Testis (tissue), 3 donors: ENCODE measurements around the gene C1QTNF5. TPM values are rescaled to one million over a fixed set of nuclear protein-coding genes. Genes with fewer than 3 reads are reported as not detected.

Experiments
- DNase-seq: peaks from one replicate; pipeline ENCODE4 v3.0.0-alpha.2; 2019
- H3K27ac ChIP-seq, 2 donors: fragments of 200-600 bp; sonication (generic); one replicate each; pipeline ENCODE4 v1.5.1; 2019
- H3K27me3 ChIP-seq: fragments of 200-600 bp; sonication (generic); one replicate; pipeline ENCODE4 v1.5.1; 2019
- H3K36me3 ChIP-seq: fragments of 200-600 bp; sonication (generic); one replicate; pipeline ENCODE4 v1.5.1; 2017; ENCODE audit warnings: low read depth; ENCODE audit errors: missing control alignments
- H3K4me1 ChIP-seq: fragments of 200-600 bp; sonication (generic); one replicate; pipeline ENCODE4 v1.5.1; 2019
- H3K4me3 ChIP-seq, 2 donors: fragments of 200-600 bp; sonication (generic); one replicate each; pipeline ENCODE4 v1.5.1; 2017 to 2019
- H3K9me3 ChIP-seq: fragments of 200-600 bp; sonication (generic); one replicate; pipeline ENCODE4 v1.5.1; 2017
- POLR2A ChIP-seq: fragments of 450-650 bp; IDR thresholded peaks from one replicate; pipeline ENCODE4 v1.6.1; 2017; ENCODE audit warnings: antibody characterized with exemption, mild to moderate bottlenecking, moderate library complexity
- WGBS, 2 donors: methylation state at CpG; one replicate each; pipeline ENCODE4 v1.1.5; 2018; 5-methylcytosine and 5-hydroxymethylcytosine counted together
- intact Hi-C: fragments of 100-400 bp; cut with DNase I; formaldehyde crosslinking; loops from one replicate; pipeline ENCODE4 v1.15.1; 2023; ENCODE audit warnings: low total_unique reads
- polyA plus RNA-seq: library from polyadenylated mRNA; stranded (reverse); fragments of 350-450 nt; fragmentation: Illumina TruSeq; extraction: RNeasy Lipid Tissue Mini Kit (QIAGEN cat#74804); gene quantifications from one replicate; pipeline ENCODE4 v1.2.3, GENCODE V29; 2014; ENCODE audit warnings: low read depth, low replicate concordance; ENCODE audit not compliant: insufficient read depth
- total RNA-seq, 2 donors: library from RNA; depleted of rRNA; stranded (reverse); fragments of >200 nt; gene quantifications; one replicate each; pipeline ENCODE4 v1.2.3, GENCODE V29; 2016
- TF ChIP-seq, protein P1 (sequence below), 3 experiments: fragments of 450-650 bp in 2 of 3; fragments of 200-600 bp in 1 of 3; sonication (generic) in 1 of 3; IDR thresholded peaks; one replicate each; pipeline ENCODE4 v1.5.1; 2016 to 2019; ENCODE audit warnings: antibody characterized with exemption in 3 of 3, mild to moderate bottlenecking in 2 of 3, moderate library complexity in 1 of 3

C1QTNF5 gene
- total and polyA plus RNA-seq, 3 donors from 2014 or later = 4.7 to 12.6 (median 5.3) TPM

DNA sequence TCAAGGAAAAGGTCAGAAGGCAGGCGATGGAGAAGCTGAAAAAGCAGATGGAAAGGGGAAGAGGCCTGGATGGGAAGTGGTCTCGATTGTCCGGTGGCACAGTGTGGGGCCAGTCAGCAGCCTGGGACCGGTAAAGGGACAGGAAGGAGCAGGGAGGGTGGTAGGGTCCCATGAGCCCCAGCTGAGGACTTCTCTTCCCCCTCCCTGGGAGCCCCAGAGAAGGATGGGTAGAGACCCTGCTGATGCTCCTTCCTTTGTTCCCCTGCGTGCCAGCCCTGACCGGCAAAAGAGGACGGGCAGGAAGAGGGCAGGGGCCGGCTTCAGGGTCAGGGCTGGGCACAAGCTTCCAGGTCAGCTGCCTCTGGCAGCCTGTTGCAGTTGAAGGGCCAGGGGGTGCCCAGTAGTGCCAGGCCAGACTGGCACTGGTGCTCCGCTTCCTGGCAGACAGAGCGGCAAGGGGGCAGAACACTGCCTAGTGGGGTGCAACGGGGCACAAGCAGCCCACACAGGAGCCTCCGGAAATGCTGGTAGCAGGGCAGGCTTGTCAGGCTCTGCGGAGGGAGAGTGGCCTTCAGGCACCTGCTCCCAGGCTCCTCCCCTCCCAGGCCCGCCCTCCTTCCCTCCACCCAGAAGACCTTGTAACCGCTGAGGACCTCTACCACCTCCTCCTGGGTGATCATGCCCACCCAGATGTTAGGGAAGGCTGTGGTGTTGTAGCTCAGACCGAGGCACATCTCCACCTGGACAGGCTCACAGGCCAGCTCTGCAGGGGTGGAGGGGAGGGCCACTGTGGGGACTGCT, 739 bp upstream of the C1QTNF5 start:
- Histone ChIP-seq H3K36me3 (no peaks in the 10 kb centered on the region), H3K27ac (no peak overlapping the region), H3K4me3 (no peak overlapping the region), H3K27me3 (no peaks in the 10 kb centered on the region), H3K9me3 (no peaks in the 10 kb centered on the region), H3K4me1 (peaks cover 25% of the 10 kb centered on the region)
- no peak for DNase-seq
- WGBS, 2 donors = 47 to 65% methylated on average over 11 to 15 of the region's 16 CpGs
- intact Hi-C loops = no loop called here
- TF ChIP-seq POLR2A = no peak
- TF ChIP-seq, protein P1, sequence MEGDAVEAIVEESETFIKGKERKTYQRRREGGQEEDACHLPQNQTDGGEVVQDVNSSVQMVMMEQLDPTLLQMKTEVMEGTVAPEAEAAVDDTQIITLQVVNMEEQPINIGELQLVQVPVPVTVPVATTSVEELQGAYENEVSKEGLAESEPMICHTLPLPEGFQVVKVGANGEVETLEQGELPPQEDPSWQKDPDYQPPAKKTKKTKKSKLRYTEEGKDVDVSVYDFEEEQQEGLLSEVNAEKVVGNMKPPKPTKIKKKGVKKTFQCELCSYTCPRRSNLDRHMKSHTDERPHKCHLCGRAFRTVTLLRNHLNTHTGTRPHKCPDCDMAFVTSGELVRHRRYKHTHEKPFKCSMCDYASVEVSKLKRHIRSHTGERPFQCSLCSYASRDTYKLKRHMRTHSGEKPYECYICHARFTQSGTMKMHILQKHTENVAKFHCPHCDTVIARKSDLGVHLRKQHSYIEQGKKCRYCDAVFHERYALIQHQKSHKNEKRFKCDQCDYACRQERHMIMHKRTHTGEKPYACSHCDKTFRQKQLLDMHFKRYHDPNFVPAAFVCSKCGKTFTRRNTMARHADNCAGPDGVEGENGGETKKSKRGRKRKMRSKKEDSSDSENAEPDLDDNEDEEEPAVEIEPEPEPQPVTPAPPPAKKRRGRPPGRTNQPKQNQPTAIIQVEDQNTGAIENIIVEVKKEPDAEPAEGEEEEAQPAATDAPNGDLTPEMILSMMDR (IDR thresholded peaks at IDR 0.05) = no peak

DNA sequence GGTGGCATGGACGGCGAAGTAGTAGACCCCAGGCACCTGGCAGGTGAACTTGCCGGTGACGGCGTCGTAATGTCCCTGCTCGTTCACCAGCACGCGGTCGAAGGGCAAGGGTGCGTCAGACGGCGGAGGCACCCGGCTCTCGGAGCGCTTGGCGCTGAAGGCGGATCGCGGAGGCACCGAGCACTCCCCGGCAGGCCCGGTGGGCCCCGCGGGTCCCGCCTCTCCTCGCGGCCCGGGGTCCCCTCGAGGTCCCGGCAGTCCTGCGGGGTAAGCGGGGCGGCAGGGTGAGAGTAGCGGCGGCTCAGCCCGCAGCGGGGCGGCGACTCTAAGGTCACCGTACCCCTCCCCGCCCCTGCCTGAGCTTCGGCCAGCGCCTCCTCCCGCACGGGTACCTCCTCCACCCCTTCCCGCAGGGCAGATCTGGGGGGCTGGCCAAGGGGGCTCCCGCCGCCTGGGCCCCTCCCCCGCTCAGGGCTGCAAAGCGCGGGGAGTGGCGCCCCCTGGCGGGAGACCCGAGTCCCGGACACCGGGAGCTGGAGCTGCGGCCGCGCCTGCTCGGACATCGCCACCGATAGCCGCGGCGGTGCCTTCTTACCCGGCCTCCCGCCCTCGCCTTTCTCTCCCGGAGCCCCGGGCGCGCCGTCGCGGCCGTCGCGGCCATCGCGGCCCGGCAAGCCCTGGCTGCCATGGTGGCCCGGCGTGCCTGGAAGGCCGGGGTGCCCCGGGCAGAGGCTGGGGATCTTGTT, 921 bp downstream of the C1QTNF5 start:
- H3K36me3 ChIP-seq = no peaks in the 10 kb centered on the region
- no peaks in the 10 kb centered on the region for H3K27me3 ChIP-seq
- peak overlapping the region; percentile 50 to 58 for H3K4me3 ChIP-seq
- DNase-seq = peak; percentile 79
- intact Hi-C loops = no loop called here
- peaks cover 32% of the 10 kb centered on the region for H3K4me1 ChIP-seq
- peak overlapping the region; percentile 59 to 73 for H3K27ac ChIP-seq
- 2 to 13% methylated on average over 22 to 32 of the region's 86 CpGs for WGBS, 2 donors
- no peaks in the 10 kb centered on the region for H3K9me3 ChIP-seq
- TF ChIP-seq, protein P1 (IDR thresholded peaks at IDR 0.05) = peak; percentile 83 to 90 (median 87)
- no peak for TF ChIP-seq POLR2A

DNA sequence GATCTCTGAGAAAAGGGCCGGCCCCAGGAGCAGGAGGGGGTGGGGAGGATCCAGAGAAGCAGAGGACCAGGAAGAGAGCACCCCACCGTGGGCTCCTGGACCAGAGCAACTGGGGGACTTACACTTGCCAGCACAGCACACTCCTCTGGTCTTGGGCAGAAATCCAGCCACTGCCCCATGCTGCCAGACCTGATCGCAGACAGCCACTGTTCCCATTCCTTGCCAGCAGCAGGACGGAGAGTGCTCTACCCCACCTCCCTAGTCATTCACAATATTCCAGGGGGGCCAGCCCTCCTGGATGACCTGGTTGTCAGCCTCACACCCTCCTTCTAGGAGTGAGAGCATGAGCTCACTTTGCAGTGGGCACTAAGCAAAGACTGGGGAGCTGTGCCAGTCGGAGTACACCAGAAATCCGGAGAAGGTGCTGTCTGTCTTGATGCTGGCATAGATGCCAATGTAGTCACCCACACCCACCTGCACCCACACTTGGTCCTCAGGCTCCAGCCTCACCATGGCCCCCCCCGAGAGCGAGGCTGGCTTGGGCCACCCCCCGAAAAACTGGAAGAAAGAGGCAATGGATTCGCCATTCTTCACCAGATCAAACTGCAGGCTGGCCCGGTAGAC, 1.6 kb downstream of the C1QTNF5 start:
- TF ChIP-seq POLR2A = no peak
- TF ChIP-seq, protein P1 (IDR thresholded peaks at IDR 0.05) = no peak
- Histone ChIP-seq H3K27me3 (no peaks in the 10 kb centered on the region), H3K36me3 (no peaks in the 10 kb centered on the region), H3K4me1 (peaks cover 32% of the 10 kb centered on the region), H3K9me3 (no peaks in the 10 kb centered on the region), H3K4me3 (peak overlapping the region; percentile 50 to 58), H3K27ac (no peak overlapping the region)
- WGBS, 2 donors = 37 to 46% methylated on average over 6 to 10 of the region's 11 CpGs
- DNase-seq = no peak
- intact Hi-C loops = no loop called here

DNA sequence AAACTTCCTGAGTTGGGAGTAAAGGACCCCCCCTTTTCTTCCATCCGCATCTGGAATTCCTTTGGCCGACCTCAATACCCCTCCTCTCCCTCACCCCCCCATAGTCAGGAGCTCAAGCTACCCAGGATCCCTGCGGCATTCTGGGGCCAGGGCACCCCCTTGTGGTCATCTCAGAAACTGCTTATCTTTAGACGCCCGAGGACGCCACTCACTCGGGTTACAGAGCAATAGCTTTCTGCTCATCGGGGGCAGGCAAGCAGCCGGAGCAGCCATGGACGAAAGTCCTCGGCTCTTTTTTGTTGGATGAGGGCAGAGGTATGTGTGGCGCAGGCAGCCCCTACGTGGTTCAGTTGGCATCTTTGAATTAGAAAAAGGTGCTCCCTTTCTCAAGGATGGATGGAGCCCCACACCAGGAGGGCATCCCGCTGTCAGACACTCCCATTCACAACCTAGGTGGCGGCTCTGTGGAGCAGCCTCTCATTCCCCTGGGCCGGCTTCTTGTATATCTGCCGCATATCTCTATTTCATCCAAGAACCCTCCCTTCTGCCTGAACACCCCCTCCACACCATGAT, 2.3 kb downstream of the C1QTNF5 start:
- no peaks in the 10 kb centered on the region for H3K36me3 ChIP-seq
- H3K4me1 ChIP-seq = peaks cover 32% of the 10 kb centered on the region
- 19 to 21% methylated on average over 17 of the region's 17 CpGs for WGBS, 2 donors
- no peak overlapping the region for H3K27ac ChIP-seq
- DNase-seq = peak; percentile 85
- no peaks in the 10 kb centered on the region for H3K9me3 ChIP-seq
- H3K27me3 ChIP-seq = no peaks in the 10 kb centered on the region
- TF ChIP-seq POLR2A = no peak
- TF ChIP-seq, protein P1 (IDR thresholded peaks at IDR 0.05) = peak; percentile 61 to 83 (median 82)
- intact Hi-C loops = no loop called here
- no peak overlapping the region for H3K4me3 ChIP-seq
